Stimulated activated CD8-positive, alpha-beta memory T cell treated with anti-CD3 and anti-CD28 coated beads, Interleukin-2, amount 100 ng/mL, for 48 hours (primary cell): ENCODE results near the gene NKD1.
"Not testable (repeated sequence)": the region's sequence is repeated elsewhere in the genome, so short reads cannot be mapped to it uniquely, and the experiment has no call there.

ENCODE experiments used
- DNase-seq, 2 donors: peaks; one replicate each; pipeline ENCODE4 v3.0.0-alpha.2; 2020; ENCODE audit warnings: low read depth in 2 of 2

NKD1 gene, protein sequence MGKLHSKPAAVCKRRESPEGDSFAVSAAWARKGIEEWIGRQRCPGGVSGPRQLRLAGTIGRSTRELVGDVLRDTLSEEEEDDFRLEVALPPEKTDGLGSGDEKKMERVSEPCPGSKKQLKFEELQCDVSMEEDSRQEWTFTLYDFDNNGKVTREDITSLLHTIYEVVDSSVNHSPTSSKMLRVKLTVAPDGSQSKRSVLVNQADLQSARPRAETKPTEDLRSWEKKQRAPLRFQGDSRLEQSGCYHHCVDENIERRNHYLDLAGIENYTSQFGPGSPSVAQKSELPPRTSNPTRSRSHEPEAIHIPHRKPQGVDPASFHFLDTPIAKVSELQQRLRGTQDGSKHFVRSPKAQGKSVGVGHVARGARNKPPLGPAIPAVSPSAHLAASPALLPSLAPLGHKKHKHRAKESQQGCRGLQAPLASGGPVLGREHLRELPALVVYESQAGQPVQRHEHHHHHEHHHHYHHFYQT

DNA sequence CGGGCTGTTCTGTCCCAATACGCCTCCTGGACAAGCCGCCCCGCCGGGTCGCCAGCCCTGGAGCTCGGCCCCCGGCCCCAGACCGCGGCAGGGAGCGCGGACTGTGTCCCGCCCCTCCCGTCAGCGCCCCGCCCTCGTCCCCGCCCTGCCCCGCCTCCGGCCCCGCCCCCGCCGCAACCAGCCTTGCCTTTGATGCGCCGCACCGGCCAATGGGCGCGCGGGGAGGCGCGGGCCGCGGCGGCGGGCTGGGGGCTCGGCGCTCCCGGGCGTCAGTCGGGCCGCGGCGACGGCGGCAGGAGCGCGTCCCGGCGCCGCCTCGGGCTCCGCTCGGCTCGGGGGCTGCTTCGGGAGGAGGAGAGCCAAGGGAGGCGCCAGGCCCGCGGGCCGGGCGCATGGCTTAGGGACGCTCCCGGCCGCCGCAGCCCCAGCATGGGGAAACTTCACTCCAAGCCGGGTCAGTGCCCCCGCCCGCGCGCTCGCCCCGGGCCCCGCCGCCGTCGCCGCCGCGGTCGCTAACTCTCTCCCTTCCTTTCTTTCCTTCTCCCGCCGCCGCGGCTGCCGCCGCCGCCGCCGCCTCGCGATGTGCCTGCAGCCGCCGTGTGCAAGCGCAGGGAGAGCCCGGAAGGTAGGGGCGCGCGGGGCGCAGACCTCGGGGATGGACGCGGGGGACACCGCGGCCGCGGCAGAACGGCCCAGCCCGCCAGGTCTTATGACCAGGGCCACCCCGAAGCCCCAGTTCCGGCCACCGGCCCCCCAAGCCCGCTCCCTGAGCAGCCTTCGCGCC is at the start of gene NKD1:
Gene NKD1 (plus strand): TSS at position 272 of the 784 bp plus-strand sequence. CDS start 158 bp downstream, at position 430.
- DNase-seq: peak; percentile 54 to 59

DNA sequence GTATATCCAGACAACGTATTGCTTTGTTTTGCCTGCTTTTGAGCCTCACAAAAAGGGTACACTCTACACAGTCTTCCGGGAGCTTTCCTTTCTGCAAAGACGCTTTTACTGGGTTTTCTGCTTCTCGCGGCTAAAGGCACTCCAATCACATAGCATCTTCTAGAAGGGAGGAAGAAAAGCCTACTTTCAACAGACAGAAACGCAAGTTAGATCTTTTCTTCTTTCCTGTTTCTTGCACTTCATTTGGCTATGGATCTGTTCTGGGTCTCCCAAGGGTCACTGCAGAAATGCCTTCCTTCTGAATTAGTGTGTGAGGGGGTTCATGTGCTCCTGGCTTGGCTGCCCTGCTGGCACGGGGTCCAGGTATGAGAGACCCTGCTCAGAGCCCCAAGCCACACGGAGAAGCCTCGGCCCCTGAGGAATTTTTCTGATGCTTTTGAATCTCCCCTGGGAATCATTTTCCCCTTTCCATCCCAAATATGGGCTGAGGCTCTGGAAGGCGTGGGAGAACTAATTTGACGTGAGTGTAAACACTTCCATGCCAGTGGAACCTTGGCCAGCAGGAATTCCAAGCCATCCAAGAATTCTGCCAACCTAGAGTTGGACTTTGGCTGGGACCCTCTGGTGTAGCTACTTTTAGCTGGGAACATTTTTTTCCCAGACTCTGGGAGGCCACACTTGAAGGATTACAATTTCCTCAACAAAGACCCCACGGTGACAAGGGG is 49.6 kb upstream of the NKD1 start:
- no peak for DNase-seq

DNA sequence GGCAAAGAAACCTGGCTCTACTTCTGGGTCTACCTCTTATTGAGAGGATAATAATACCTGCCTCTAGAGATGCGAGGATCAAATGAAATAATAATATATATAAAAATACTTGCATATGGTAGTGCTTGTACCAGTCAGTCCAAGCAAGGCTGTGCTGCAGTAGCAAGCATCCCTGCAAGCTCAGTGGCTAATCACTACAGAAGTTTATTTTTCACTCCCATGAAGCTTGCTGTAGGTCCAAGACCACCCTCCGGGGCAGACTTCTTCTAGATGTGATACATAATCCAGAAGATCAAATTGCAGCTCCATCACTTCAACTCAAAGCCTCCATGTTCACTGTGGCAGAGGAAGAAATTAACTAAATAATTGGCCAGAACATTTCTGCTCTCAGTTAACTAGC is 48.9 kb upstream of the NKD1 start:
- DNase-seq: no peak

DNA sequence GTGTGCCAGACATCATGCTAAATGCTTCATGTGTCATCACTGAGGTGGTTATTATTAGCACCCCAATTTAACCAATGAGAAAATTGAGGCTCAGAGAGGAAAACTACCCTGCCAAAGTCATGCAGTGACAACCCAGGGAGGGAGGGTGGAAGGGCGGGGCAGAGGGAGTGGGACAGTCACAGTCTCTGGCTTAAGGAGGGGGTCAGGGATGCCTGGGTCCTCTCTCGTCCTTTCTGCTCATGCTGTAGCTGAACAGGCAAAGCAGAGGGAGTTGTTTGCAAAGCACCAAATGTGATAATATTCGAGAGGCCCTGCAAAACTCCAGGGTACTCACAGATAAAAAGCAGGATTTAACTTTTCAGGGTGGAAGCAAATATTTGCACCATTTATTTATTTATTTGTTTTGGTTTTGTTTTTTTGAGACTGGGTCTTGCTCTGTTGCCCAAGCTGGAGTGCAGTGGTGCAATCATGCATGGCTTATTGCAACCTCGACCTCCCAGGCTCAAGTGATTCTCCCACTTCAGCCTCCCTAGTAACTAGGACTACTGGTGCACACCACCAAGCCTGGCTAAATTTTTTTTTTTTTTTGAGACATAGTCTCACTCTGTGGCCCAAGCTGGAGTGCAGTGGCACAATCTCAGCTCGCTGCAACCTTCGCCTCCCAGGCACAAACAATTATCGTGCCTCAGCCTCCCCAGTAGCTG is 47.9 kb upstream of the NKD1 start:
- DNase-seq: no peak

DNA sequence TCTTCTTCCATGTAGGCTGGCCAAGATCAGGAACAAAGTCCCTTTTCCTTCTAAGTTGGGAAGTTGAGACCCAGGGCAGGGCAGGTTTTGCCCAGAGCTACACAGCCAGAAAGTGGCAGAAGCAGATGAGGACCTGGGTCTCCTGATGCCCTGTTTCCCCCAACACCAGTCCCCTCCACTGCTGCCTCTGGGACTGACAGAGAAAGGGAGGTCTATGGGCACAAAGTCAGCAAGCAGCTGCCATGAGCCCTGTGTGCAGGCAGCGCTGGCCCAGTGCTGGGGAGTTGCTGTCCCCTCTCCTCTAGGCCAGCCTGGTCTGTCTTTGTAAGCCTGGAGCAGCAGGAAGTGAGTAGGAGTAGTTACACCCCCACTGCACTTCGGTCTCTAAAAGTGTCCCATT is 46.9 kb upstream of the NKD1 start:
- DNase-seq: no peak

DNA sequence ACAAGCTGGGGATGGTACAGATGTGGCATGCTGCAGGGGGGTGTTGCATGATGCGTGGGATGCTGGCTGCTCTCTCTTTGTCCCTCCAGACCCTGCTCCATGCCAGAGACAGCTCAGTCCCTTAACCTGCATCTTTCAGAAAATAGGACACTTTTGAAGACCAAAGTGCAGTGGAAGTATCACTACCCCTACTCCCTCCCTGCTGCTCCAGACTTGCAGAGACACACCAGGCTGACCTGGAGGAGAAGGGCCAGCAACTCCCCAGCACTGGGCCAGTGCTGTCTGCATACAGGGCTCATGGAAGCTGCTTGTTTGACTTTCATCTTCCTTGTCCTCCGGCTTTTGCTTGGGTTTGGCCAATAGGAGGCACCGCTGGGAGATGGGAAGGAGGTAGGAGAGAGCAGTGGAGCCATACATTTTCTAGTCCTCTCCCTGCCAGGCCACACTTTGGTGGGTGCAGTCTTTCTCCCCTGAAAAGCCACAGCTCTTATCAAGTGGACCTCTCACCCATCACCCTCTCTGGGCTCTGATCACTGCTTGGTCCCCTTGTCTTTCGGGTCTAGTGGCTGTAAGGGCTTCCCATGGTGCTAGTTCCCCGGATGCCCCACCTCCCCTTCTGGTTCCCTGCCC is 46.1 kb upstream of the NKD1 start:
- no peak for DNase-seq

DNA sequence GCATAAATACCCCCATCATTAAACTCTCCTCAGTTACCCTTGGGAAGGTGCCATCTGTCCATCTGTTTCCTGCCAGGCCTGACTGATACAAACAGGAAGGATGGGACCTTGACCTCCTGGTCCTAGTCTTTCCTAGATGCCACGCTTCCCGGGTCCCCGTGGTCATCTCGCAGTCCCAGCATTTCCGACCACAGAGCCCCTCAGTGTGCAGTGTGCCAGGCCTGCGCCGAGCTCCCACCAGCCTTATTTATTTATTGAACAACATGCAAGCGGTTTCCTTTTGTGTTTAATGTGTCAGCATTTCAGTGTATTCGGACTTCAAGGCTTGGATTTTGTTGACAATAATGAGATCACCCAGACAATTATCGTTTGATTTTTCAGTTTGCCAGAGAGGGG is 45.6 kb upstream of the NKD1 start:
- DNase-seq: no peak

DNA sequence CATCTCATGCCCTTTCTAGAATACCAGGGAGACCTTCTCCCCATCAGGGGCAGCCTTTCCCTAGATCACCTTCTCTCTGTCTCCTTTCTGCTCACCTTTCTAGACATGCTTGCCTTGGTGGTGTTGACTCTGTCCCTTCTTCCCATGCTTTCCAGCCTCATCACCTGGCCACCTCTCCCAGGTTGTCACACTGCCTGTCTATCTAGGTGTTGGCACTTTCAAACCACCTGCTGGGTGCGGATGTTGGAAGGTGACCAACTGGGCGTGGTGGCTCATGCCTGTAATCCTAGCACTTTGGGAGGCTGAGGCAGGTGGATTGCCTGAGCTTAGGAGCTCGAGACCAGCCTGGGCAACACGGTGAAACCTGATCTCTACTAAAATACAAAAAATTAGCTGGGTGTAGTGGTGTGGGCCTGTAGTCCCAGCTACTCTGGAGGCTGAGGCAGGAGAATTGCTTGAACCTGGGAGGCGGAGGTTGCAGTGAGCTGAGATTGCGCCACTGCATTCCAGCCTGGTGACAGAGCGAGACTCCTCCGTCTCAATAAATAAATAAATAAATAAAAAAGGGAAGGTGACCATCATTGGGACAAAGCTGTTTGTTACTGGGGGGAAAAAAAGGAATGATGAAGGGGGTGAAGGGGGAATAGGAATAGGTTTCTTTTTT is 44.2 kb upstream of the NKD1 start:
- not testable (repeated sequence) for DNase-seq

DNA sequence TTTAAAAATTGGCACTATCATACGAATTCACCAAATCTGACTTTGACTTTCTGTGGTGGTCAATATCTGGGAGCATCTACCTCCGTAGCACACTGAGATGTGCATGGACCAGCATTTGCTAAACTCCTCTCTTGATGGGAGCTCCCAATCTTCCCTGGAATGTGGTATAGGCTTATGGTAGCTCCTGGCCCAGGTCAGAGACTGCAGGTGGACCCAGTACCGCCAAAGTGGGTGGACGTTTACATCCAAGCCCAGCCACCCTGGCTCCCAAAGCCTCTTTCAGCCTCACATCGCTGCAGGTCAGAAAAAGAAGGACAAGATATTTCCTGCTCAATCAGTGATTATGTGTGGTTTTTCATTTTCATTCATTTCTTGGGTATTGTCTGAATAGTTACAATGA is 43.1 kb upstream of the NKD1 start:
- DNase-seq: no peak

DNA sequence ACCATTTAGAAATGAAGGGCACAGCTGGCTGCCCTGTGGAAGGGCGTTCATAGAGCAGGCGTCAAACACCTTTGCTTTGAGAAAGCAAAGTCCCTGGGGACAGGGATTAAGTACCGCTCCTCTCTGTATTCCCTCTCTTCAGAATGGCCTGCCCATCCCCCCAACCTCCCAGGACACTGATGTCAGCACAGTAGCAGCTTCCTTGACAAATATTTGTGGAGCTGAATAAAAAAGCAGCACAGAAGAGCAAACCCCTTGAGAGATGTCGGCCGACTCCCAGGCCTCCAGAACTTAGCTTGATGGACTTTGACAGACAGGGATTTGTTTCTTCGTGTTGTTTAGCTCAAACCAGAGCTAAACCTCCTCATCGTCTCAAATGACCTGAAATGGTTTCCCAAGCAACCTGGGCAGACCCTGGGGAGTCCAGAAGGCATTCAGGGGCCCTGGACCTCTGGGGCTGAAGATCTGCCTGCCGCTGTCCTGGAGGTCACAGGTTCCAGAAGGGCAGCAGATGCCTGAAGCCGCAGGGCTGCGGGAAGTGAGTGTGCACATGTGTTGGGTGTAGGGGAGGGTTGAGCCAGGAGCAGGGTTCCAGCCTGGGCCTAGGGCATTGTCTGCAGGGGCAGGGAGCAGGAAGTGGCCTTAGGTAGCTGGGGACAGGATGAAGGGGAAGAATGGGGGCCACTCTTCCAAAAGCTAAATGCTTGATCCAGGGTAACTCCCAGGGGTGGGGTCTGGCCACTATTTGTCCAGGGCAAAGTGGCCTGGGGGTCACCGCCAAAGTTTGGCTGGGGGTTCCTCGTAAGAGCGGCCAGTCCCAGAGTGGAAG is 42.3 kb upstream of the NKD1 start:
- DNase-seq: no peak

DNA sequence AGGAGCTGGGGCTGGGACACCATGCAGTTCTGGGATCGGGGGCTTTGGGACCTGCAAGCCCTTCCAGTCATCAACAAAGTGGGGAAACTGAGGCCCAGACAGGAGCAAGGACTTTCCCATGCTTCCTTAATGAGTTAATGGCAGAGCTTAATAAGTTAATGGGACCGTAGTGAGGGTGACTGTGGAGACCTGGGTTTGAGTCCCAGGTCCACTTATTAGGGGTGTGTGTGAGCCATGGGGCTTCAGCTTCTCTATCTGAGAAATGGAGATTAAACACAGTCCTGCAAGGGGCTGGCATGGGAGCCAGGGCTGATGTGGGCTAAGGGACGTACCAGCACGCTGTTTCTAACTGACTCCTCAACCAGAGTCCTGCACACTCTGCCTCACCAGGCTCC is 41.7 kb upstream of the NKD1 start:
- DNase-seq: no peak

DNA sequence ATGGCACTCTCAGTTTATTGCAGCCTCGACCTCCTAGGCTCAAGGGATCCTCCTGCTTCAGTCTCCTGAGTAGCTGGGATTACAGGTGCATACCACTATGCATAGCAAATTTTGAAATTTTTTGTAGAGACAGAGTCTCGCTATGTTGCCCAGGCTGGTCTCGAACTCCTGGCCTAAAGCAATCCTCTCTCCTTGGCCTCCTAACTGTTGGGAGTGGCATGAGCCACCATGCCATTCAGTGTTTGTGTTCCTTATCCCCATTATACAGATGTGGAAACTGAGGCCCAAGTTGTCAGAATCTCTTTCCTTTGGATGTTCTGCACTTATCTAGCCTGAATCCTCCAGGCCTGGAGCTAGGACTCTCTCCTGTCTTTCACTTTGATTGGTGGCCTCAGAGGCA is 40.8 kb upstream of the NKD1 start:
- no peak for DNase-seq

DNA sequence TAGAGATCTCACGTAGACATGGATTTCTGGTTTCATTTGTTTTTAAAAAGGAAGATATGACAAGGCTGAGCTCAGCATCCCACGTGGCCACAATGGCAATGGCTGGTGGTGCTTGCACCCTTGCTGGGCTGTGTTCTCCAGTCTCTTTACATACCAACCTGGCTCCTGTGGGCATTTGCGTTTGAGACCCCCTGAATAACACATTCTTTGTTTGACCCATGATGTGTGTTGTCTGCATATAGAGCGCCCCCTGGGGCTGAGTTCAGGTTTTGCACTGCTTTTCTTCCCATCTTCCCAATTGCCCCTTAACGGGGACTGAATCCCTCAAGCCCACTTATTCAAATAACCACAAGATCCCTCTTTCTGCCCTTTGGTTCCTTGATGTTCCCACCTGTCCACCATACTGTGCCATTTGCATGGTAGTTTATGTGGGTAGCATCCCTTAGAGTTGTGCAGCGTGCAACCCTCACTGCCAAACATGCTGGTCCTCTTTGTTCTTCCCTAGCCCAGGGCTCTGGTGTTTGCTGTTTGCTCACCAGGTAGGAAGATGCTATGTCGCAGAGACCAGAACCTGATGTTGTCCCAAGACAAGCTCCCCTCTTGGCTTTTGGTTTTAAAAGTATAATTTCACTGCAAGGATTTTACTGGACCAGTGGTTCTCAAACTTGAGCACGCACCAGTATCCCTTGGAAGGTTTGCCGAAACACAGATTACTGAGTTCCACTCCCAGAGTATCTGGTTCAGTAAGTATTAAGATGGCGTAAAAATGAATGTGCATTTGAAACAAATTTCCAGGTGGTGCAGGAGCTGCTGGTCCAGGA is 38.5 kb upstream of the NKD1 start:
- peak; percentile 4 to 24 for DNase-seq

DNA sequence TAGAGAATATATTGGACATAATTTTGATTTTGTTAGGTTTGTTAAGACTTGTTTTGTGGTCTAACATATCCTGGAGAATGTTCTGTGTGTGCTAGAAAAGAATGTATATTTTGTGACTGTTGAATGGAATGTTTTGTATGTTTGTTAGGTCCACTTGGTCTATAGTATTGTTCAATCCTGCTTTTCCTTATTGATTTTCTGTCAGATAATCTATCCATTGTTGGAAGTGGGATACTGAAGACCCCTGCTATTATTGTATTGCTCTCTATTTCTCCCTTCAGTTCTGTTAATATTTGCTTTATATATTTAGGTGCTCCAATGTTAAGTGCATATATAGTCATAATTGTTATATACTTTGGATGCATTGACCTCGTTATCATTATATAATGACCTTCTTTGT is 33.0 kb upstream of the NKD1 start:
- no peak for DNase-seq

DNA sequence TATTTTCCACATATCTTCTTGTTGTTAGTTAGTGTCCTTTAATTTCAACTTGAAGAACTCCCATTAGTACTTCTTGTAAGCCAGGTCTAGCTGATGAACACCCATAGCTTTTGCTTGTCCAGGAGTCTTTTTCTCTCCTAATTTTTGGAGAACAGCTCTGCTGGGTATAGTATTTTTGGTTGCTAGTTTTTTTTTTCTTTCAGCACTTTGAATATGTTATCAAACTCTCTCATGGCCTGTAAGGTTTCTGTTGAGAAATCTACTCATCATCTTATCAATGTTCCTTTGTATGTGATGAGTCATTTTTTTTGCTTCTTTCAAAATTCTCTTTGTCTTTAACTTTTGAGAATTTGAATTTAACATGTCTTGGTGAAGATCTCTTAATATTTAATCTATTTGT is 31.8 kb upstream of the NKD1 start:
- DNase-seq: no peak

DNA sequence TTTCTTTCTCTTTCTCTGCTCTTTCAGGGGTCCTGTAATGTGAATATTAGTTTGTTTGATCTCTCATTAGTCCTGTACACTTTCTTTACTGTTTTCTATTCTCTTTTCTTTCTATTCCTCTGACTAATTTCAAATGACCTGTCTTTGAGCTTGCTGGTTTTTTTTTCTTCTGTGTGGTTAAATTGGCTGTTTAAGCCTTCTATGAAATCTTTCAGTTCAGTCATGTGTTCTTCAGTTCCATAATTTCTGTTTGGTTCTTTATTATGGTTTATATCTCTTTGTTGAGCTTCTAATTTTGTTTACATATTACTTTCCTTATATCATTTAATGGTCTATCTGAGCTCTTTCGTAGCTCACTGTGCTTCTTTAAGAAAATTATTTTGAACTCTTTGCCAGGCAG is 31.3 kb upstream of the NKD1 start:
- DNase-seq: no peak

DNA sequence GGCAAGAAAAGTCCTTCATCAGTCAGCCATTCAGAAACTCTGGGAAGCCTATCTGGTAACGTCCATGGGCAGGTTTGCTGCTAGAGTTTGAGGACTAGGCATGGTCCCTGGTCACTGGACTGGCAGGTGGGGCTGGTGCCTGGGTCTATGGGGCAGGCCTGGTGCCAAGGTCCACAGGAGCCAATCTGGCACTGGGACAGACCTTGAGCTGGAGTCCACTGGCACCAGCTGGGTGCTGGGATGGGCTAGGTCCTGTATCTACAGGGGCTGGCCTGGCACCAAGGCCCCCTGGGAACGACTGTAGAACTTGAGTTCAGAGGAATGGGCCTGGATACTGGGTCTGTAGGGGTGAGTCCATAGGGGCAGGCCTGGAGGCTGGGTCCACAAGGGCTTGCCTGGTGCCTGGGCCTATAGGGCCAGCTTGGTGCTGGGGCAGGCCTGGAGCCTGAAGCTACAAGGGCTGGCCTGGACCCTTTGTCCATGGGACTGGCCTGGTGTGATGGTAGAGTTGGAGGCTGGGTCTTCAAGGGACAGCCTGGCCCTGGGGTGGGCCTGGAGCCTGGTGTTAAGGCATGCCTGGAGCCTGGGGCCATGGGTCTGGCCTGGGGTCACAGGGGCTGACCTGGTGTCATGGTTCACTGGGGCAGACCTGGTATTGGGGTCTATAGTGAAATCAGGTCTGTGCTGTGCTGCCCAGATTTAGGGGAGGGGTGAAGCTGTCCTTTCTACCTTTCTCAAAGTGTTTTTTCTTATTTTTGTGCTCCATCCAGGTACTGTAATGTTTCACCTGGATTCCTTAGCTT is 30.5 kb upstream of the NKD1 start:
- DNase-seq: no peak

DNA sequence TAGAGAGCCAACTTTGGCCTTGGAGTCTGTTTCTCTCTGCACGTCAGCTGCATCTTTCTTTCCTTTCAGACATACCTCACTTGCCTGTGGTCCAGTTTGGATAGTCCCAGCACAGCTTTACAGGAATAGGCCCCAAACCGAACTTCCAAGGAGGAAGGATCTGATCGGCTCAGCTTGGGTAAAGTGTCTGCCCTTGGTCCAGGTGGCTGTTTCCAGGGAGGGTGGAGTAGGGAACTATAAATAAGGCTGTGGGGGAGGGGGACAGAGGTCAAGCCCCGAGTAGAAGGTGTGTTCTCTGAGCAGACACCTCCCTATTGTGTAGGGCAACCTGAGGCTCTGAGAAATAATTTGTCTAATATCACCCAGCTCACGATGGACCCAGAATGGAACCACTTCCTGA is 29.2 kb upstream of the NKD1 start:
- no peak for DNase-seq
